ENCODE results near the gene HLA-B. TPM values are rescaled to one million over a fixed set of nuclear protein-coding genes. Genes with fewer than 3 reads are reported as not detected.

Gene HLA-B
- polyA plus RNA-seq, 2 of the 4 experiments (the other 2 are of a cell fraction) = 9.4 to 9.9 TPM

DNA sequence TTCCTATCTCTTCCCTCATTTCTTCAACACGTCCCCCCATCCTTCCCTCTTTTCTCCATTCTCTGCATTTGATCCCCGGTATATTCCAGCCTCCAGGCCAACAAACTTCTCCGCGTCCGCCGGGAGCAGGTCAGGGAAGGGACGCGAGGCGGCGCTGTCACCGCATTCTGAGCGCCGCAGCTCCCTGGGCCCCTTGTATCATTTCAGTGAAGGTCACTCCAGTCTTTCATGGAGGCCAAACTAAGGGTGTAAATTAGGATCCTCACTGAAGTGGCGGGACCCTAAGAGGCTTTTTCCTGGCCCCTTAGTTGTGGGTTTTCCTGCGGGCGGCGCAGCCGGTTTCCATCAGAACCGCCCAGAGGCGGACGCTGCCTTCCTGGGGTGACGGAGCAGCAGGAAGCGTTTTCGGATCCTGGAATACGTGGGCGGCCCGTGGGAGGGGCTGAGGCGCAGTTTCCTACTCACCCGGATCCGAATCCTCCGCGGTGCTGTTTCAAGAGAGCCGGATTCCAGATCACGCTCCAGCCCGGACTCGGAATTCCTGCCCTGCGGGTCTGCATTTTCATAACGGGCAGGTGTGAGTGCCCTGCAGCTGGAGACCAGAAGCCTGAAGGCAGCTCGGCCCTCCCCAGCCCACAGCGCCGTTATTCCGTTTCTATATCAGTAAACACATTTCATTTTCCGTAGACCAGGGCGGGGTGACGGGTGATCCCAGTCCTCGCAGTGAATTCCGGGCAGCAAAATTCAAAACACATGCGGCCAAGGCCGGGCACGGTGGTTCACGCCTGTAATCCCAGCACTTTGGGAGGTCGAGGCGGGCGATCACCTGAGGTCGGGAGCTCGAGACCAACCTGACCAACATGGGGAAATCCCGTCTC is 42.8 kb upstream of the HLA-B start (continued):
- TF ChIP-seq, protein P1, sequence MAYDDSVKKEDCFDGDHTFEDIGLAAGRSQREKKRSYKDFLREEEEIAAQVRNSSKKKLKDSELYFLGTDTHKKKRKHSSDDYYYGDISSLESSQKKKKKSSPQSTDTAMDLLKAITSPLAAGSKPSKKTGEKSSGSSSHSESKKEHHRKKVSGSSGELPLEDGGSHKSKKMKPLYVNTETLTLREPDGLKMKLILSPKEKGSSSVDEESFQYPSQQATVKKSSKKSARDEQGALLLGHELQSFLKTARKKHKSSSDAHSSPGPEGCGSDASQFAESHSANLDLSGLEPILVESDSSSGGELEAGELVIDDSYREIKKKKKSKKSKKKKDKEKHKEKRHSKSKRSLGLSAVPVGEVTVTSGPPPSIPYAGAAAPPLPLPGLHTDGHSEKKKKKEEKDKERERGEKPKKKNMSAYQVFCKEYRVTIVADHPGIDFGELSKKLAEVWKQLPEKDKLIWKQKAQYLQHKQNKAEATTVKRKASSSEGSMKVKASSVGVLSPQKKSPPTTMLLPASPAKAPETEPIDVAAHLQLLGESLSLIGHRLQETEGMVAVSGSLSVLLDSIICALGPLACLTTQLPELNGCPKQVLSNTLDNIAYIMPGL (CRISPR knock-in tag; IDR thresholded peaks at IDR 0.05; ENCODE audit: borderline replicate concordance) = peak; percentile 78; the same call in 1 of the 2 replicates
- TF ChIP-seq, protein P2, sequence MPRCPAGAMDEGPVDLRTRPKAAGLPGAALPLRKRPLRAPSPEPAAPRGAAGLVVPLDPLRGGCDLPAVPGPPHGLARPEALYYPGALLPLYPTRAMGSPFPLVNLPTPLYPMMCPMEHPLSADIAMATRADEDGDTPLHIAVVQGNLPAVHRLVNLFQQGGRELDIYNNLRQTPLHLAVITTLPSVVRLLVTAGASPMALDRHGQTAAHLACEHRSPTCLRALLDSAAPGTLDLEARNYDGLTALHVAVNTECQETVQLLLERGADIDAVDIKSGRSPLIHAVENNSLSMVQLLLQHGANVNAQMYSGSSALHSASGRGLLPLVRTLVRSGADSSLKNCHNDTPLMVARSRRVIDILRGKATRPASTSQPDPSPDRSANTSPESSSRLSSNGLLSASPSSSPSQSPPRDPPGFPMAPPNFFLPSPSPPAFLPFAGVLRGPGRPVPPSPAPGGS (IDR thresholded peaks at IDR 0.05) = peak; percentile 47; the same call in 1 of the 3 replicates
- no peak for TF ChIP-seq BHLHE40 (IDR thresholded peaks at IDR 0.05; ENCODE audit: low read depth, low read length)
- TF ChIP-seq TP53 (CRISPR knock-in tag; IDR thresholded peaks at IDR 0.05) = no peak
- TF ChIP-seq RCOR1 (IDR thresholded peaks at IDR 0.05; ENCODE audit: low read depth, low read length) = no peak
- no peak for TF ChIP-seq REST (IDR thresholded peaks at IDR 0.05)
- TF ChIP-seq CEBPB (IDR thresholded peaks at IDR 0.05) = no peak
- no peak for TF ChIP-seq ZC3H11A (IDR thresholded peaks at IDR 0.05)
- no peak for TF ChIP-seq HEYL (CRISPR knock-in tag; IDR thresholded peaks at IDR 0.05)
- TF ChIP-seq POLR2A (IDR thresholded peaks at IDR 0.05; ENCODE audit: low read length) = peak; percentile 45
- TF ChIP-seq SMC3 (IDR thresholded peaks at IDR 0.05) = peak; percentile 63
- TF ChIP-seq GATA3 (IDR thresholded peaks at IDR 0.05; ENCODE audit: borderline replicate concordance) = no peak
- no peak for TF ChIP-seq HOXB13 (CRISPR knock-in tag; IDR thresholded peaks at IDR 0.05; ENCODE audit: low read depth)
- no peak for TF ChIP-seq RFX5 (IDR thresholded peaks at IDR 0.05)
- no peak for TF ChIP-seq TFCP2L1 (CRISPR knock-in tag; IDR thresholded peaks at IDR 0.05)
- no peak for TF ChIP-seq FOXS1 (CRISPR knock-in tag; IDR thresholded peaks at IDR 0.05)
- no peak for TF ChIP-seq NFE2L2 (conservative IDR thresholded peaks at IDR 0.05; ENCODE audit: low read length)
- TF ChIP-seq ZNF302 (CRISPR knock-in tag; IDR thresholded peaks at IDR 0.05) = no peak
- no peak for TF ChIP-seq NR3C1 (IDR thresholded peaks at IDR 0.05)
- no peak for TF ChIP-seq RNF2 (IDR thresholded peaks at IDR 0.05; ENCODE audit: borderline replicate concordance, low read depth)
- TF ChIP-seq POLR2AphosphoS2 (conservative IDR thresholded peaks at IDR 0.05; ENCODE audit: low read length) = no peak
- no peak for TF ChIP-seq PBX3 (IDR thresholded peaks at IDR 0.05)

Data from A549 (cell line).